ENCODE data around the gene OPCML. TPM values are rescaled to one million over a fixed set of nuclear protein-coding genes. Genes with fewer than 3 reads are reported as not detected.

Gene OPCML
- total and polyA plus RNA-seq, 2 of the 13 experiments (the other 11 are each of a cell fraction or from before 2014, with no cell fraction given) = not detected

GRCh38 chr11:132448334-132448995 is 1083.8 kb downstream of the OPCML start:
- no peak for FAIRE-seq
- POLR2A ChIA-PET = no interaction called here

GRCh38 chr11:132447761-132448160 is 1084.5 kb downstream of the OPCML start:
- FAIRE-seq = no peak
- no peak for TF ChIP-seq SP2 (CRISPR knock-in tag; IDR thresholded peaks at IDR 0.05)
- TF ChIP-seq ZFP36L2 (CRISPR knock-in tag; IDR thresholded peaks at IDR 0.05) = no peak
- no peak for TF ChIP-seq ZNF205 (CRISPR knock-in tag; IDR thresholded peaks at IDR 0.05)
- no peak for TF ChIP-seq RFX3 (CRISPR knock-in tag; IDR thresholded peaks at IDR 0.05)
- TF ChIP-seq AKNA (CRISPR knock-in tag; IDR thresholded peaks at IDR 0.05; ENCODE audit: borderline replicate concordance) = no peak
- no peak for TF ChIP-seq SP4 (CRISPR knock-in tag; IDR thresholded peaks at IDR 0.05)
- TF ChIP-seq U2AF2 (IDR thresholded peaks at IDR 0.05; ENCODE audit: low read depth, low read length) = no peak
- no peak for TF ChIP-seq HNRNPK (IDR thresholded peaks at IDR 0.05; ENCODE audit: low read depth, low read length, poor library complexity, severe bottlenecking)
- TF ChIP-seq ZNF891 (CRISPR knock-in tag; IDR thresholded peaks at IDR 0.05) = no peak

More at GRCh38 chr11:132448334-132448995, 1083.8 kb downstream of the OPCML start:
- H3K27ac ChIP-seq (ENCODE audit: extremely low read length, insufficient read depth, low read length) = no peak overlapping the region
- no peak for TF ChIP-seq BATF2 (CRISPR knock-in tag; IDR thresholded peaks at IDR 0.05)
- no peak for TF ChIP-seq TCF7L2 (IDR thresholded peaks at IDR 0.05; ENCODE audit: low read depth, low read length)
- TF ChIP-seq ZNF7 (CRISPR knock-in tag; IDR thresholded peaks at IDR 0.05) = no peak
- no peaks in the 10 kb centered on the region for H4K20me1 ChIP-seq (ENCODE audit: insufficient read depth, low read length)
- no peaks in the 10 kb centered on the region for H3K36me3 ChIP-seq (replicated peaks in 1 of 2; ENCODE audit: control insufficient read depth in 1 of 2, insufficient read depth in 2 of 2, low read length in 2 of 2)
- DNase-seq (ENCODE audit: low spot score) (no peak), ATAC-seq (no peak)
- no peak overlapping the region for H3K4me3 ChIP-seq (replicated peaks in 1 of 3; ENCODE audit: insufficient read depth in 1 of 3, low read depth in 2 of 3, low read length in 3 of 3)
- no peaks in the 10 kb centered on the region for H3K4me1 ChIP-seq (ENCODE audit: insufficient read depth, low read length)
- no peaks in the 10 kb centered on the region for H3K27me3 ChIP-seq (ENCODE audit: control insufficient read depth in 1 of 2, insufficient read depth in 2 of 2, low read length in 2 of 2)
- intact Hi-C loops (cut with micrococcal nuclease; ENCODE audit: unreplicated experiment) = no loop called here
- 0% methylated on average over 4 of the region's 4 CpGs for WGBS (ENCODE audit: low lambda C conversion rate)
- H3K9me3 ChIP-seq (ENCODE audit: low read length) = peaks cover 40% of the 10 kb centered on the region
- in situ Hi-C loops (cut with HindIII; ENCODE audit: extremely low pct_ligation_motif_present, low pct_unique_long_range_greater_than_20kb) = no loop called here
- BruUV-seq (replicated peaks) = no TSS peak
- H2AFZ ChIP-seq (ENCODE audit: low read length) = no peak overlapping the region
- no peaks in the 10 kb centered on the region for H3K79me2 ChIP-seq (ENCODE audit: insufficient read depth, low read length)
- no peak overlapping the region for H3K4me2 ChIP-seq (ENCODE audit: low read depth, low read length)
- H3K9ac ChIP-seq (ENCODE audit: insufficient read depth, low read depth, low read length) = no peak overlapping the region
- CTCF ChIA-PET (ENCODE audit: low intra/inter-chr PET ratio, low total read pairs) = no interaction called here

More at GRCh38 chr11:132447761-132448160, 1084.5 kb downstream of the OPCML start:
- WGBS (ENCODE audit: low lambda C conversion rate) = 0% methylated on average over 1 of the region's 1 CpG
- ChIA-PET CTCF (ENCODE audit: low intra/inter-chr PET ratio, low total read pairs) (no interaction called here), POLR2A (no interaction called here)
- H3K36me3 ChIP-seq (replicated peaks in 1 of 2; ENCODE audit: control insufficient read depth in 1 of 2, insufficient read depth in 2 of 2, low read length in 2 of 2) = no peaks in the 10 kb centered on the region
- no peaks in the 10 kb centered on the region for H3K79me2 ChIP-seq (ENCODE audit: insufficient read depth, low read length)
- no peaks in the 10 kb centered on the region for H3K4me1 ChIP-seq (ENCODE audit: insufficient read depth, low read length)
- ATAC-seq (no peak), DNase-seq (ENCODE audit: low spot score) (no peak)
- no peak overlapping the region for H3K4me2 ChIP-seq (ENCODE audit: low read depth, low read length)
- intact Hi-C loops (cut with micrococcal nuclease; ENCODE audit: unreplicated experiment) = no loop called here
- no peaks in the 10 kb centered on the region for H4K20me1 ChIP-seq (ENCODE audit: insufficient read depth, low read length)
- H3K9ac ChIP-seq (ENCODE audit: insufficient read depth, low read depth, low read length) = no peak overlapping the region
- H3K9me3 ChIP-seq (ENCODE audit: low read length) = peaks cover 46% of the 10 kb centered on the region
- H3K4me3 ChIP-seq (replicated peaks in 1 of 3; ENCODE audit: insufficient read depth in 1 of 3, low read depth in 2 of 3, low read length in 3 of 3) = no peak overlapping the region
- no peak overlapping the region for H3K27ac ChIP-seq (ENCODE audit: extremely low read length, insufficient read depth, low read length)
- no TSS peak for BruUV-seq (replicated peaks)
- H2AFZ ChIP-seq (ENCODE audit: low read length) = no peak overlapping the region
- no peaks in the 10 kb centered on the region for H3K27me3 ChIP-seq (ENCODE audit: control insufficient read depth in 1 of 2, insufficient read depth in 2 of 2, low read length in 2 of 2)
- in situ Hi-C loops (cut with HindIII; ENCODE audit: extremely low pct_ligation_motif_present, low pct_unique_long_range_greater_than_20kb) = no loop called here

All from HepG2 (cell line).